Central memory CD8-positive, alpha-beta T cell (primary cell): Measurements from ENCODE around the gene NTRK1.

Source experiments
- ATAC-seq: fragments of 150-1000 bp; cut with Tn5 transposase; replicated peaks from 2 replicates; pipeline ENCODE4 v1.10.0; 2022; ENCODE audit warnings: mild to moderate bottlenecking, moderate FRiP score, moderate number of reproducible peaks; ENCODE audit not compliant: poor library complexity, severe bottlenecking; ENCODE audit errors: extremely low read depth
- DNase-seq, 2 donors: peaks; one replicate each; pipeline ENCODE4 v3.0.0; 2021; ENCODE audit warnings: low spot score in 2 of 2
- H3K27ac Mint-ChIP-seq: one replicate; pipeline ENCODE4 v1.8.0; 2022; ENCODE audit warnings: low read depth, mild to moderate bottlenecking, moderate library complexity, mixed read lengths
- H3K27me3 Mint-ChIP-seq: one replicate; pipeline ENCODE4 v1.8.0; 2022; ENCODE audit warnings: mixed read lengths
- H3K36me3 Mint-ChIP-seq: one replicate; pipeline ENCODE4 v1.8.0; 2022; ENCODE audit warnings: mild to moderate bottlenecking, moderate library complexity, mixed read lengths; ENCODE audit not compliant: insufficient read depth
- H3K4me1 Mint-ChIP-seq: one replicate; pipeline ENCODE4 v1.8.0; 2022; ENCODE audit warnings: mixed read lengths
- H3K4me3 Mint-ChIP-seq: one replicate; pipeline ENCODE4 v1.8.0; 2022; ENCODE audit warnings: mild to moderate bottlenecking, moderate library complexity, mixed read lengths
- H3K9me3 Mint-ChIP-seq: one replicate; pipeline ENCODE4 v1.8.0; 2022; ENCODE audit warnings: mixed read lengths

The NTRK1 gene

GRCh38 chr1:156865258-156865657 lies 4.6 kb downstream of the NTRK1 start:
- Mint-ChIP-seq H3K4me1 (peaks cover 21% of the 10 kb centered on the region), H3K36me3 (no peaks in the 10 kb centered on the region), H3K4me3 (no peak overlapping the region), H3K9me3 (no peaks in the 10 kb centered on the region), H3K27ac (no peak overlapping the region), H3K27me3 (peaks cover 80% of the 10 kb centered on the region)
- DNase-seq = no peak
- ATAC-seq = no peak

- Mint-ChIP-seq H3K27me3 (peaks cover 80% of the 10 kb centered on the region), H3K9me3 (no peaks in the 10 kb centered on the region), H3K27ac (no peak overlapping the region), H3K4me3 (no peak overlapping the region), H3K36me3 (no peaks in the 10 kb centered on the region), H3K4me1 (peaks cover 18% of the 10 kb centered on the region)
- no peak for ATAC-seq
- DNase-seq = no peak
These were observed 5.2 kb downstream of the NTRK1 start for GRCh38 chr1:156865865-156866248.

GRCh38 chr1:156866249-156866909 lies 5.7 kb downstream of the NTRK1 start:
- ATAC-seq (no peak), DNase-seq (no peak)
- Mint-ChIP-seq H3K27me3 (peaks cover 78% of the 10 kb centered on the region), H3K4me3 (no peak overlapping the region), H3K36me3 (no peaks in the 10 kb centered on the region), H3K9me3 (no peaks in the 10 kb centered on the region), H3K4me1 (peaks cover 18% of the 10 kb centered on the region), H3K27ac (no peak overlapping the region)

GRCh38 chr1:156868341-156868740 lies 7.7 kb downstream of the NTRK1 start:
- H3K27me3 Mint-ChIP-seq = peaks cover 74% of the 10 kb centered on the region
- DNase-seq = no peak
- H3K27ac Mint-ChIP-seq = no peak overlapping the region
- H3K4me1 Mint-ChIP-seq = peaks cover 15% of the 10 kb centered on the region
- H3K9me3 Mint-ChIP-seq = no peaks in the 10 kb centered on the region
- no peaks in the 10 kb centered on the region for H3K36me3 Mint-ChIP-seq
- ATAC-seq = no peak
- H3K4me3 Mint-ChIP-seq = no peak overlapping the region

- Mint-ChIP-seq H3K27ac (no peak overlapping the region), H3K36me3 (peaks cover 3% of the 10 kb centered on the region), H3K4me3 (no peak overlapping the region), H3K9me3 (no peaks in the 10 kb centered on the region), H3K4me1 (peaks cover 6% of the 10 kb centered on the region), H3K27me3 (peaks cover 74% of the 10 kb centered on the region)
- DNase-seq (no peak), ATAC-seq (no peak)
These were observed 8.8 kb downstream of the NTRK1 start for GRCh38 chr1:156869455-156869854.

- Mint-ChIP-seq H3K4me1 (no peaks in the 10 kb centered on the region), H3K36me3 (peaks cover 3% of the 10 kb centered on the region), H3K9me3 (no peaks in the 10 kb centered on the region), H3K27ac (no peak overlapping the region), H3K4me3 (no peak overlapping the region), H3K27me3 (peaks cover 73% of the 10 kb centered on the region)
- ATAC-seq (no peak), DNase-seq (no peak)
These were observed 13.0 kb downstream of the NTRK1 start for GRCh38 chr1:156873659-156874058.

- Mint-ChIP-seq H3K9me3 (no peaks in the 10 kb centered on the region), H3K27ac (no peak overlapping the region), H3K36me3 (peaks cover 3% of the 10 kb centered on the region), H3K4me1 (no peaks in the 10 kb centered on the region), H3K27me3 (peaks cover 73% of the 10 kb centered on the region), H3K4me3 (no peak overlapping the region)
- ATAC-seq = no peak
- DNase-seq = no peak
These were observed 13.5 kb downstream of the NTRK1 start for GRCh38 chr1:156874142-156874541.

- no peak for DNase-seq
- H3K9me3 Mint-ChIP-seq = no peaks in the 10 kb centered on the region
- peaks cover 3% of the 10 kb centered on the region for H3K36me3 Mint-ChIP-seq
- H3K4me1 Mint-ChIP-seq = no peaks in the 10 kb centered on the region
- H3K27me3 Mint-ChIP-seq = peaks cover 72% of the 10 kb centered on the region
- no peak overlapping the region for H3K27ac Mint-ChIP-seq
- H3K4me3 Mint-ChIP-seq = no peak overlapping the region
- ATAC-seq = no peak
These were observed 14.1 kb downstream of the NTRK1 start for GRCh38 chr1:156874572-156875340.

- ATAC-seq = no peak
- peaks cover 74% of the 10 kb centered on the region for H3K27me3 Mint-ChIP-seq
- H3K4me3 Mint-ChIP-seq = no peak overlapping the region
- H3K27ac Mint-ChIP-seq = no peak overlapping the region
- DNase-seq = no peak
- no peaks in the 10 kb centered on the region for H3K9me3 Mint-ChIP-seq
- H3K4me1 Mint-ChIP-seq = no peaks in the 10 kb centered on the region
- H3K36me3 Mint-ChIP-seq = peaks cover 3% of the 10 kb centered on the region
These were observed 14.6 kb downstream of the NTRK1 start for GRCh38 chr1:156875341-156875615.

- Mint-ChIP-seq H3K9me3 (no peaks in the 10 kb centered on the region), H3K4me1 (no peaks in the 10 kb centered on the region), H3K4me3 (no peak overlapping the region), H3K36me3 (peaks cover 3% of the 10 kb centered on the region), H3K27me3 (peaks cover 85% of the 10 kb centered on the region), H3K27ac (no peak overlapping the region)
- ATAC-seq = no peak
- no peak for DNase-seq
These were observed 15.6 kb downstream of the NTRK1 start for GRCh38 chr1:156876281-156876680.

- H3K36me3 Mint-ChIP-seq = peaks cover 3% of the 10 kb centered on the region
- ATAC-seq = no peak
- no peak overlapping the region for H3K27ac Mint-ChIP-seq
- H3K4me1 Mint-ChIP-seq = no peaks in the 10 kb centered on the region
- no peak for DNase-seq
- peaks cover 87% of the 10 kb centered on the region for H3K27me3 Mint-ChIP-seq
- H3K4me3 Mint-ChIP-seq = no peak overlapping the region
- H3K9me3 Mint-ChIP-seq = no peaks in the 10 kb centered on the region
These were observed 16.9 kb downstream of the NTRK1 start for GRCh38 chr1:156877433-156878170.

GRCh38 chr1:156879876-156880275 lies 19.2 kb downstream of the NTRK1 start:
- Mint-ChIP-seq H3K4me1 (no peaks in the 10 kb centered on the region), H3K4me3 (no peak overlapping the region), H3K9me3 (no peaks in the 10 kb centered on the region), H3K27me3 (peaks cover 90% of the 10 kb centered on the region), H3K36me3 (no peaks in the 10 kb centered on the region), H3K27ac (no peak overlapping the region)
- DNase-seq = no peak
- no peak for ATAC-seq

GRCh38 chr1:156880473-156880872 lies 19.8 kb downstream of the NTRK1 start:
- ATAC-seq (no peak), DNase-seq (no peak)
- H3K4me3 Mint-ChIP-seq = no peak overlapping the region
- no peak overlapping the region for H3K27ac Mint-ChIP-seq
- H3K36me3 Mint-ChIP-seq = no peaks in the 10 kb centered on the region
- H3K9me3 Mint-ChIP-seq = no peaks in the 10 kb centered on the region
- H3K4me1 Mint-ChIP-seq = no peaks in the 10 kb centered on the region
- H3K27me3 Mint-ChIP-seq = peaks cover 86% of the 10 kb centered on the region
